ENCODE results near the gene HACD3. TPM values are rescaled to one million over a fixed set of nuclear protein-coding genes. Genes with fewer than 3 reads are reported as not detected.

HACD3 gene
- total and polyA plus RNA-seq, 9 of the 15 experiments (the other 6 are each of a cell fraction or from before 2014, with no cell fraction given) = 48.1 to 117 (median 72.8) TPM

DNA sequence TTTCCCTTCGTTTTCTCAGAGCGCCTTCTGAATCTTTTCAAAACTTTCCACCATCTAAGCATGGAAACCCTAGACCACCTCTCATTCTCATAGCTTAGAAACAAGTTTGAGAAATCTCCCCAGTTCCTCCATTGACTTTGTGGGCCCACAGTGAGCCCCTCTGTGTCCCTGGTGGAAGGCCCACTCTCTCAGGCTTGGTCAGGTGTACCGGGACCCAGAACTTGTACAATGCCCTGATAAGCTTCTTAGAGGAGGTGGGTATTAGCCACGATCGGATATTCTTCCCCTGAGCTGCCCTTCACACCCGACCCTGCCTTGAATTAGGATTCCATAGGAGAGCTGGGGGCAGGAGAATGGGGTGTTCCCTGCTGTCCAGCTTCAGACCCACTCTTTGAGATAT is 91.4 kb downstream of the HACD3 start, which contains the start of gene SLC24A1 (continued):
- TF ChIP-seq, protein P1, sequence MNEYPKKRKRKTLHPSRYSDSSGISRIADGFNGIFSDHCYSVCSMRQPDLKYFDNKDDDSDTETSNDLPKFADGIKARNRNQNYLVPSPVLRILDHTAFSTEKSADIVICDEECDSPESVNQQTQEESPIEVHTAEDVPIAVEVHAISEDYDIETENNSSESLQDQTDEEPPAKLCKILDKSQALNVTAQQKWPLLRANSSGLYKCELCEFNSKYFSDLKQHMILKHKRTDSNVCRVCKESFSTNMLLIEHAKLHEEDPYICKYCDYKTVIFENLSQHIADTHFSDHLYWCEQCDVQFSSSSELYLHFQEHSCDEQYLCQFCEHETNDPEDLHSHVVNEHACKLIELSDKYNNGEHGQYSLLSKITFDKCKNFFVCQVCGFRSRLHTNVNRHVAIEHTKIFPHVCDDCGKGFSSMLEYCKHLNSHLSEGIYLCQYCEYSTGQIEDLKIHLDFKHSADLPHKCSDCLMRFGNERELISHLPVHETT (CRISPR knock-in tag; conservative IDR thresholded peaks at IDR 0.05 in 1 of 2, IDR thresholded peaks at IDR 0.05 in 1 of 2) = no peak
- TF ChIP-seq HSF4 (CRISPR knock-in tag; IDR thresholded peaks at IDR 0.05; ENCODE audit: borderline replicate concordance) (no peak), SMARCB1 (IDR thresholded peaks at IDR 0.05; ENCODE audit: insufficient read length, low read depth) (no peak)
- TF ChIP-seq, protein P2, sequence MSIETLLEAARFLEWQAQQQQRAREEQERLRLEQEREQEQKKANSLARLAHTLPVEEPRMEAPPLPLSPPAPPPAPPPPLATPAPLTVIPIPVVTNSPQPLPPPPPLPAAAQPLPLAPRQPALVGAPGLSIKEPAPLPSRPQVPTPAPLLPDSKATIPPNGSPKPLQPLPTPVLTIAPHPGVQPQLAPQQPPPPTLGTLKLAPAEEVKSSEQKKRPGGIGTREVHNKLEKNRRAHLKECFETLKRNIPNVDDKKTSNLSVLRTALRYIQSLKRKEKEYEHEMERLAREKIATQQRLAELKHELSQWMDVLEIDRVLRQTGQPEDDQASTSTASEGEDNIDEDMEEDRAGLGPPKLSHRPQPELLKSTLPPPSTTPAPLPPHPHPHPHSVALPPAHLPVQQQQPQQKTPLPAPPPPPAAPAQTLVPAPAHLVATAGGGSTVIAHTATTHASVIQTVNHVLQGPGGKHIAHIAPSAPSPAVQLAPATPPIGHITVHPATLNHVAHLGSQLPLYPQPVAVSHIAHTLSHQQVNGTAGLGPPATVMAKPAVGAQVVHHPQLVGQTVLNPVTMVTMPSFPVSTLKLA (conservative IDR thresholded peaks at IDR 0.05) = no peak

DNA sequence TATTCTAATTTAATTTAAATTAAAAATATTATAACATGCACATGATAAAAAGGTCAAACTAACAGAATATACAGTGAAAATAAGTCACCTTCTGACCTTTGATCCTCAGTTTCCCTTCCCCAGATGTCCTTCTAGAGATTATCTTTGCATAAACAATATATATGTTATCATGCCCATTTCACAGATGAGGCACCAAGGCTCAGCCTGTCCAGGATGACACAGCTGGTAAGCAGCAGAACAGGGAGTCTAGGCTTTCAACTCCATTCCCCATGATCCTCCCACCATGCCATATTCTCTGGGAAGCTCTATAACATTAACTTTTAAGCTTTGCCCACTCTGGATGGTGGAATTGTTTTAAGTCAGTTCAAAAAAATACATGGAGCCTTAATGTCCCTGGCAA is 92.8 kb downstream of the HACD3 start:
- Histone ChIP-seq H3K27ac (ENCODE audit: extremely low read depth, low read depth, low read length) (no peak overlapping the region), H3K9me1 (ENCODE audit: control insufficient read depth, insufficient read depth, low read length) (no peaks in the 10 kb centered on the region), H3K27me3 (ENCODE audit: control insufficient read depth in 2 of 2, insufficient read depth in 2 of 2, low read length in 2 of 2) (no peaks in the 10 kb centered on the region), H3K4me2 (ENCODE audit: insufficient read depth, low read length) (no peak overlapping the region), H3K9ac (ENCODE audit: insufficient read depth in 1 of 2, low read depth in 2 of 2, low read length in 2 of 2) (no peak overlapping the region), H2AFZ (ENCODE audit: low read depth, low read length) (no peak overlapping the region), H3K4me1 (replicated peaks in 1 of 2; ENCODE audit: control insufficient read depth in 2 of 2, insufficient read depth in 2 of 2, low read length in 2 of 2) (peaks cover 3 to 16% of the 10 kb centered on the region in 2 experiments; a peak in 3 of 5 replicates), H4K20me1 (replicated peaks; ENCODE audit: control insufficient read depth, insufficient read depth, low read length) (no peaks in the 10 kb centered on the region; the same call in 1 of the 2 replicates), H3K4me3 (no peak overlapping the region), H3K79me2 (ENCODE audit: control insufficient read depth, insufficient read depth, low read length) (no peaks in the 10 kb centered on the region), H3K9me3 (replicated peaks; ENCODE audit: control insufficient read depth, insufficient read depth, low read depth, low read length) (no peaks in the 10 kb centered on the region), H3K36me3 (ENCODE audit: control insufficient read depth, insufficient read depth, low read length) (no peaks in the 10 kb centered on the region)
- no peak for FAIRE-seq
- no peak for ATAC-seq
- no peak for DNase-seq (ENCODE audit: extremely low read depth in 1 of 4, low spot score in 3 of 4)
- TF ChIP-seq RBM25 (IDR thresholded peaks at IDR 0.05; ENCODE audit: low read depth, low read length, severe bottlenecking) (peak; percentile 82), MAFG (tag; conservative IDR thresholded peaks at IDR 0.05) (no peak), CSDE1 (IDR thresholded peaks at IDR 0.05) (no peak)
- ChIA-PET POLR2A (interaction anchor here (0.5 to 1.1 kb wide), 2 partner anchors 8 to 24 kb away, joined by 3 to 4 read pairs; no protein-coding TSS in a partner anchor), CTCF (ENCODE audit: low intra/inter-chr PET ratio) (no interaction called here)
- in situ Hi-C loops (cut with MboI) = no loop called here
- intact Hi-C loops (cut with micrococcal nuclease) = no loop called here
- BruUV-seq (replicated peaks) = no TSS peak

All from K562 (cell line).